ENCODE measurements around the gene ZSWIM6. TPM values are rescaled to one million over a fixed set of nuclear protein-coding genes. Genes with fewer than 3 reads are reported as not detected.

The ZSWIM6 gene
- total RNA-seq, 1 donor from 2014 or later: 40.1 TPM

GRCh38 chr5:61519728-61520277, 187.7 kb downstream of the ZSWIM6 start:
- H3K79me2 ChIP-seq (ENCODE audit: insufficient read depth, low read length): peaks cover 40% of the 10 kb centered on the region
- Mint-ChIP-seq H3K4me1 (ENCODE audit: low read depth, unreplicated experiment) (no peaks in the 10 kb centered on the region), H3K36me3 (ENCODE audit: low read depth, unreplicated experiment) (peaks cover 8% of the 10 kb centered on the region), H3K27ac (ENCODE audit: unreplicated experiment) (no peak overlapping the region), H3K27me3 (ENCODE audit: low read depth, unreplicated experiment) (no peaks in the 10 kb centered on the region), H3K4me3 (ENCODE audit: unreplicated experiment) (no peak overlapping the region), H3K9me3 (ENCODE audit: unreplicated experiment) (peaks cover 2% of the 10 kb centered on the region)
- H3K4me1 ChIP-seq (ENCODE audit: insufficient read depth, low read length): no peaks in the 10 kb centered on the region
- H3K9ac ChIP-seq (ENCODE audit: low read length): no peak overlapping the region
- H3K27me3 ChIP-seq (ENCODE audit: insufficient read depth, low read length): no peaks in the 10 kb centered on the region
- no peaks in the 10 kb centered on the region for H3K9me3 ChIP-seq (ENCODE audit: insufficient read depth, low read depth, low read length)
- no peak overlapping the region for H2AFZ ChIP-seq (ENCODE audit: low read depth, low read length)
- peaks cover 48% of the 10 kb centered on the region for H4K20me1 ChIP-seq (ENCODE audit: insufficient read depth, low read length)
- H3K4me2 ChIP-seq (ENCODE audit: low read length): no peak overlapping the region
- FAIRE-seq: no peak
- H3K36me3 ChIP-seq (ENCODE audit: insufficient read depth, low read length): peaks cover 3% of the 10 kb centered on the region
- no peak overlapping the region for H3K4me3 ChIP-seq (ENCODE audit: insufficient read depth, low read depth, low read length)
- no peak for TF ChIP-seq CTCF (IDR thresholded peaks at IDR 0.05; ENCODE audit: insufficient read depth, low read depth, low read length)
- no peak for TF ChIP-seq EZH2 (IDR thresholded peaks at IDR 0.05; ENCODE audit: insufficient read depth, low read length)
- H3K27ac ChIP-seq (ENCODE audit: low read depth, low read length): no peak overlapping the region
- DNase-seq (ENCODE audit: low read depth): no peak

GRCh38 chr5:61523073-61523472, 191.0 kb downstream of the ZSWIM6 start:
- TF ChIP-seq CTCF (IDR thresholded peaks at IDR 0.05; ENCODE audit: insufficient read depth, low read depth, low read length) (no peak), EZH2 (IDR thresholded peaks at IDR 0.05; ENCODE audit: insufficient read depth, low read length) (no peak)
- peaks cover 12% of the 10 kb centered on the region for H3K36me3 Mint-ChIP-seq (ENCODE audit: low read depth, unreplicated experiment)
- H3K9me3 ChIP-seq (ENCODE audit: insufficient read depth, low read depth, low read length): no peaks in the 10 kb centered on the region
- H3K4me1 Mint-ChIP-seq (ENCODE audit: low read depth, unreplicated experiment): no peaks in the 10 kb centered on the region
- no peaks in the 10 kb centered on the region for H3K27me3 ChIP-seq (ENCODE audit: insufficient read depth, low read length)
- peaks cover 6% of the 10 kb centered on the region for H3K4me1 ChIP-seq (ENCODE audit: insufficient read depth, low read length)
- H3K4me2 ChIP-seq (ENCODE audit: low read length): no peak overlapping the region
- H3K4me3 Mint-ChIP-seq (ENCODE audit: unreplicated experiment): no peak overlapping the region
- H3K79me2 ChIP-seq (ENCODE audit: insufficient read depth, low read length): peaks cover 20% of the 10 kb centered on the region
- no peak overlapping the region for H3K4me3 ChIP-seq (ENCODE audit: insufficient read depth, low read depth, low read length)
- FAIRE-seq: no peak
- H3K9me3 Mint-ChIP-seq (ENCODE audit: unreplicated experiment): no peaks in the 10 kb centered on the region
- no peak for DNase-seq (ENCODE audit: low read depth)
- peaks cover 6% of the 10 kb centered on the region for H3K36me3 ChIP-seq (ENCODE audit: insufficient read depth, low read length)
- H3K27me3 Mint-ChIP-seq (ENCODE audit: low read depth, unreplicated experiment): no peaks in the 10 kb centered on the region
- no peak overlapping the region for H3K9ac ChIP-seq (ENCODE audit: low read length)
- H3K27ac ChIP-seq (ENCODE audit: low read depth, low read length): no peak overlapping the region
- no peak overlapping the region for H2AFZ ChIP-seq (ENCODE audit: low read depth, low read length)
- no peak overlapping the region for H3K27ac Mint-ChIP-seq (ENCODE audit: unreplicated experiment)
- H4K20me1 ChIP-seq (ENCODE audit: insufficient read depth, low read length): peaks cover 42% of the 10 kb centered on the region

GRCh38 chr5:61523997-61524396, 191.9 kb downstream of the ZSWIM6 start:
- no peaks in the 10 kb centered on the region for H3K9me3 Mint-ChIP-seq (ENCODE audit: unreplicated experiment)
- peaks cover 6% of the 10 kb centered on the region for H3K4me1 ChIP-seq (ENCODE audit: insufficient read depth, low read length)
- peaks cover 18% of the 10 kb centered on the region for H3K79me2 ChIP-seq (ENCODE audit: insufficient read depth, low read length)
- H3K4me2 ChIP-seq (ENCODE audit: low read length): no peak overlapping the region
- H3K4me1 Mint-ChIP-seq (ENCODE audit: low read depth, unreplicated experiment): no peaks in the 10 kb centered on the region
- H3K9me3 ChIP-seq (ENCODE audit: insufficient read depth, low read depth, low read length): no peaks in the 10 kb centered on the region
- DNase-seq (ENCODE audit: low read depth): no peak
- H4K20me1 ChIP-seq (ENCODE audit: insufficient read depth, low read length): peaks cover 41% of the 10 kb centered on the region
- H3K36me3 Mint-ChIP-seq (ENCODE audit: low read depth, unreplicated experiment): peaks cover 12% of the 10 kb centered on the region
- no peak overlapping the region for H3K27ac ChIP-seq (ENCODE audit: low read depth, low read length)
- H3K4me3 ChIP-seq (ENCODE audit: insufficient read depth, low read depth, low read length): no peak overlapping the region
- H3K4me3 Mint-ChIP-seq (ENCODE audit: unreplicated experiment): no peak overlapping the region
- H3K9ac ChIP-seq (ENCODE audit: low read length): no peak overlapping the region
- FAIRE-seq: no peak
- no peak for TF ChIP-seq EZH2 (IDR thresholded peaks at IDR 0.05; ENCODE audit: insufficient read depth, low read length)
- no peak for TF ChIP-seq CTCF (IDR thresholded peaks at IDR 0.05; ENCODE audit: insufficient read depth, low read depth, low read length)
- H3K27ac Mint-ChIP-seq (ENCODE audit: unreplicated experiment): no peak overlapping the region
- H2AFZ ChIP-seq (ENCODE audit: low read depth, low read length): no peak overlapping the region
- H3K27me3 Mint-ChIP-seq (ENCODE audit: low read depth, unreplicated experiment): no peaks in the 10 kb centered on the region
- H3K27me3 ChIP-seq (ENCODE audit: insufficient read depth, low read length): no peaks in the 10 kb centered on the region
- H3K36me3 ChIP-seq (ENCODE audit: insufficient read depth, low read length): peaks cover 8% of the 10 kb centered on the region
